T-helper 2 cell (primary cell): ENCODE data around the gene RPL27A.

Experiments used
- DNase-seq, 5 experiments: peaks; one replicate each; pipeline versions ENCODE4 v3.0.0 to v3.0.0-alpha.2; 2012 to 2022

RPL27A gene

GRCh38 chr11:8721609-8722500, 39.3 kb downstream of the RPL27A start:
- no peak for DNase-seq

- DNase-seq, result no peak
Measured at GRCh38 chr11:8722809-8723208, 40.2 kb downstream of the RPL27A start.

GRCh38 chr11:8723711-8724110, 41.1 kb downstream of the RPL27A start:
- DNase-seq, result no peak

- DNase-seq, result no peak
Measured at GRCh38 chr11:8724682-8725081, 42.1 kb downstream of the RPL27A start.

GRCh38 chr11:8726395-8726794, 43.8 kb downstream of the RPL27A start:
- DNase-seq, result no peak

- no peak for DNase-seq
Measured at GRCh38 chr11:8728563-8728962, 46.0 kb downstream of the RPL27A start.

- DNase-seq, result no peak
Measured at GRCh38 chr11:8729067-8729466, 46.5 kb downstream of the RPL27A start.

- no peak for DNase-seq
Measured at GRCh38 chr11:8729837-8730696, 47.5 kb downstream of the RPL27A start.

GRCh38 chr11:8730697-8731020, 48.1 kb downstream of the RPL27A start:
- no peak for DNase-seq

GRCh38 chr11:8731647-8732323, 49.2 kb downstream of the RPL27A start:
- DNase-seq, result no peak

- no peak for DNase-seq
Measured at GRCh38 chr11:8732324-8732670, 49.7 kb downstream of the RPL27A start.

- no peak for DNase-seq
Measured at GRCh38 chr11:8732748-8733241, 50.2 kb downstream of the RPL27A start.

- DNase-seq, result no peak
Measured at GRCh38 chr11:8733852-8734251, 51.3 kb downstream of the RPL27A start.

- no peak for DNase-seq
Measured at GRCh38 chr11:8735094-8735493, 52.5 kb downstream of the RPL27A start.

GRCh38 chr11:8739309-8739793, 56.8 kb downstream of the RPL27A start:
- no peak for DNase-seq
